Smooth muscle cell (in vitro differentiated cells): ENCODE results near the gene CNTN5. TPM values are rescaled to one million over a fixed set of nuclear protein-coding genes. Genes with fewer than 3 reads are reported as not detected.

Experiments
- DNase-seq: peaks from one replicate; lab custom pipeline; 2025; ENCODE audit not compliant: unreplicated experiment; lab: John Stamatoyannopoulos, UW
- H2AFZ ChIP-seq: fragments of 200-600 bp; sonication (generic); 2 replicates; pipeline ENCODE4 v1.6.0; 2016; ENCODE audit warnings: antibody characterized with exemption, low read depth, mild to moderate bottlenecking
- H3F3A ChIP-seq: fragments of 200-600 bp; sonication (generic); 2 replicates; pipeline ENCODE4 v1.6.0; 2017; ENCODE audit warnings: antibody characterized with exemption, low read depth
- H3K27ac ChIP-seq: fragments of 200-600 bp; sonication (generic); 2 replicates; pipeline ENCODE4 v1.5.1; 2016; ENCODE audit warnings: low read depth, mild to moderate bottlenecking
- H3K27me3 ChIP-seq: fragments of 200-600 bp; sonication (generic); 2 replicates; pipeline ENCODE4 v1.6.1; 2016; ENCODE audit warnings: low read depth, mild to moderate bottlenecking
- H3K36me3 ChIP-seq: fragments of 200-600 bp; sonication (generic); 2 replicates; pipeline ENCODE4 v1.5.1; 2016; ENCODE audit warnings: low read depth
- H3K4me1 ChIP-seq: fragments of 200-600 bp; sonication (generic); 2 replicates; pipeline ENCODE4 v1.5.1; 2016; ENCODE audit warnings: low read depth
- H3K4me2 ChIP-seq: fragments of 200-600 bp; sonication (generic); 2 replicates; pipeline ENCODE4 v1.6.0; 2016; ENCODE audit warnings: mild to moderate bottlenecking
- H3K4me3 ChIP-seq: fragments of 200-600 bp; sonication (generic); 2 replicates; pipeline ENCODE4 v1.5.1; 2016; ENCODE audit warnings: mild to moderate bottlenecking
- H3K79me2 ChIP-seq: fragments of 200-600 bp; sonication (generic); 2 replicates; pipeline ENCODE4 v1.6.0; 2016; ENCODE audit warnings: low read depth, mild to moderate bottlenecking
- H3K9ac ChIP-seq: fragments of 200-600 bp; sonication (generic); 2 replicates; pipeline ENCODE4 v1.6.0; 2016; ENCODE audit warnings: low read depth
- H3K9me3 ChIP-seq: fragments of 200-600 bp; sonication (generic); replicated peaks from 2 replicates; pipeline ENCODE4 v1.5.1; 2016; ENCODE audit warnings: low read depth
- H4K20me1 ChIP-seq: fragments of 200-600 bp; sonication (generic); 2 replicates; pipeline ENCODE4 v1.6.0; 2016; ENCODE audit warnings: low read depth
- WGBS: methylation state at CpG from one replicate; pipeline ENCODE4 v1.1.7; 2016; ENCODE audit warnings: low lambda C conversion rate; 5-methylcytosine and 5-hydroxymethylcytosine counted together
- polyA plus RNA-seq: library from polyadenylated mRNA; unstranded; fragments of >200 nt; fragmentation: Nextera tagmentation; extraction: Ambion mirVana; gene quantifications from 2 replicates; pipeline ENCODE4 v1.2.1, GENCODE V29; 2016
- total RNA-seq: library from RNA; depleted of rRNA; stranded (reverse); fragments of >200 nt; gene quantifications from 2 replicates; pipeline ENCODE4 v1.2.3, GENCODE V29; 2014
- TF ChIP-seq, protein P1 (sequence below): fragments of 200-600 bp; sonication (generic); IDR thresholded peaks from 2 replicates; pipeline ENCODE4 v1.5.1; 2017; ENCODE audit warnings: borderline replicate concordance, mild to moderate bottlenecking, antibody characterized with exemption; ENCODE audit not compliant: insufficient read depth, poor library complexity, severe bottlenecking

The CNTN5 gene
- total and polyA plus RNA-seq, 2 experiments from 2014 or later, result 0.97 to 3.1 TPM

GRCh38 chr11:99079576-99079975, 58.8 kb downstream of the CNTN5 start:
- no peak overlapping the region for H3K9ac ChIP-seq
- no peaks in the 10 kb centered on the region for H3K27me3 ChIP-seq
- no peaks in the 10 kb centered on the region for H3K79me2 ChIP-seq
- H3F3A ChIP-seq, result no peaks in the 10 kb centered on the region
- H3K9me3 ChIP-seq, result no peaks in the 10 kb centered on the region
- TF ChIP-seq, protein P1, sequence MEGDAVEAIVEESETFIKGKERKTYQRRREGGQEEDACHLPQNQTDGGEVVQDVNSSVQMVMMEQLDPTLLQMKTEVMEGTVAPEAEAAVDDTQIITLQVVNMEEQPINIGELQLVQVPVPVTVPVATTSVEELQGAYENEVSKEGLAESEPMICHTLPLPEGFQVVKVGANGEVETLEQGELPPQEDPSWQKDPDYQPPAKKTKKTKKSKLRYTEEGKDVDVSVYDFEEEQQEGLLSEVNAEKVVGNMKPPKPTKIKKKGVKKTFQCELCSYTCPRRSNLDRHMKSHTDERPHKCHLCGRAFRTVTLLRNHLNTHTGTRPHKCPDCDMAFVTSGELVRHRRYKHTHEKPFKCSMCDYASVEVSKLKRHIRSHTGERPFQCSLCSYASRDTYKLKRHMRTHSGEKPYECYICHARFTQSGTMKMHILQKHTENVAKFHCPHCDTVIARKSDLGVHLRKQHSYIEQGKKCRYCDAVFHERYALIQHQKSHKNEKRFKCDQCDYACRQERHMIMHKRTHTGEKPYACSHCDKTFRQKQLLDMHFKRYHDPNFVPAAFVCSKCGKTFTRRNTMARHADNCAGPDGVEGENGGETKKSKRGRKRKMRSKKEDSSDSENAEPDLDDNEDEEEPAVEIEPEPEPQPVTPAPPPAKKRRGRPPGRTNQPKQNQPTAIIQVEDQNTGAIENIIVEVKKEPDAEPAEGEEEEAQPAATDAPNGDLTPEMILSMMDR, result no peak
- no peak overlapping the region for H3K4me3 ChIP-seq
- WGBS, result 86% methylated on average over 3 of the region's 3 CpGs
- no peak for DNase-seq
- no peaks in the 10 kb centered on the region for H3K36me3 ChIP-seq
- no peak overlapping the region for H2AFZ ChIP-seq
- no peak overlapping the region for H3K4me2 ChIP-seq
- no peaks in the 10 kb centered on the region for H4K20me1 ChIP-seq
- no peaks in the 10 kb centered on the region for H3K4me1 ChIP-seq
- no peak overlapping the region for H3K27ac ChIP-seq

DNA sequence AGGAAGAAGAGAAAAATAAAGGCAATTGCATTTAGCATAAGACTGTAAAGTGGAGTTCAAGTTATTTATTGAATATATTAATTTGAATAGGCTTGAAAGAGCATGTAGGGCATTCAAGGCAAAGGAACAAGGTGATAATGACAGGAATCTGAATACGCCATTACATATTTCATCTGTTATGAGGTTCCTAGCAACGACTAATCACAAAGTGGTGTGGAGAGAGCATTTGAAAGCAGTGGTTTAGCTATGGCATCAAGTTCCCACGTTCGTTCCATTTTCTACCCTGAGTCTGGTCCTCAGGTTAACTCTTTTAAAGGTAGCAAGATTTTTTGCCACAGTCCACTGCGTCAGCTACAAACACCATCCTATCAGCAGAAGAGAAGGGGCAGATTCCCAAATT, 59.4 kb downstream of the CNTN5 start:
- Histone ChIP-seq H3K79me2 (no peaks in the 10 kb centered on the region), H2AFZ (no peak overlapping the region), H3K9me3 (no peaks in the 10 kb centered on the region), H3K27ac (no peak overlapping the region), H3K9ac (no peak overlapping the region), H3K27me3 (no peaks in the 10 kb centered on the region), H4K20me1 (no peaks in the 10 kb centered on the region), H3F3A (no peaks in the 10 kb centered on the region), H3K4me3 (no peak overlapping the region), H3K4me2 (no peak overlapping the region), H3K36me3 (no peaks in the 10 kb centered on the region), H3K4me1 (no peaks in the 10 kb centered on the region)
- WGBS, result 90% methylated on average over 5 of the region's 5 CpGs
- DNase-seq, result no peak
- TF ChIP-seq, protein P1, result no peak

- H4K20me1 ChIP-seq, result no peaks in the 10 kb centered on the region
- H3K4me1 ChIP-seq, result no peaks in the 10 kb centered on the region
- 87% methylated on average over 6 of the region's 6 CpGs for WGBS
- H3K9ac ChIP-seq, result no peak overlapping the region
- H3K4me2 ChIP-seq, result no peak overlapping the region
- H3K79me2 ChIP-seq, result no peaks in the 10 kb centered on the region
- no peak overlapping the region for H3K27ac ChIP-seq
- H3K27me3 ChIP-seq, result no peaks in the 10 kb centered on the region
- no peaks in the 10 kb centered on the region for H3K9me3 ChIP-seq
- no peaks in the 10 kb centered on the region for H3K36me3 ChIP-seq
- no peaks in the 10 kb centered on the region for H3F3A ChIP-seq
- TF ChIP-seq, protein P1, result no peak
- no peak overlapping the region for H2AFZ ChIP-seq
- no peak overlapping the region for H3K4me3 ChIP-seq
- DNase-seq, result no peak
Measured at GRCh38 chr11:99098258-99098657, 77.5 kb downstream of the CNTN5 start.

DNA sequence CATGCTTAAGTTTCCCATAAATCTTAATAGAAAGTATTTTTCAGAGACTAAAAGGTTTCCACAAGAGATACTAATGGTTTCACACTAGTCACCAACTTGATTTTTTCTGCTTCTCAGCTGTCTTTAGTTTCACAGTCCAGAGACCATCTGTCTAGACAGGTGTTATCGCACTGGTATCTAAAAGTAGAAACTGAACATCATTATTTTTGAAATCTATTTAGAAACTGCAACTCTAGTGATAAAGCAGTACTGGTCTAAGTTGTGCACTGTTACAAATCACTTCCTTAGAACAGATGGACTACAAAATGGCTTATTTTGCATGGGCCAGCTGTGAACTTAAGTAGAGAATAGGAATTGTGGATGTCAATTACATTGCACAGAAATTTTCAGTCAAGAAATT, 78.0 kb downstream of the CNTN5 start:
- Histone ChIP-seq H3K36me3 (no peaks in the 10 kb centered on the region), H2AFZ (peak overlapping the region; percentile 49), H3K4me2 (no peak overlapping the region), H3K9me3 (no peaks in the 10 kb centered on the region), H3K9ac (no peak overlapping the region), H3K4me1 (no peaks in the 10 kb centered on the region), H3F3A (no peaks in the 10 kb centered on the region), H3K79me2 (no peaks in the 10 kb centered on the region), H4K20me1 (no peaks in the 10 kb centered on the region), H3K27me3 (no peaks in the 10 kb centered on the region), H3K27ac (no peak overlapping the region), H3K4me3 (no peak overlapping the region)
- DNase-seq, result no peak
- TF ChIP-seq, protein P1, result no peak
- 100% methylated on average over 1 of the region's 1 CpG for WGBS
